HG03095 (cell line): ENCODE measurements around the gene TPTE.
"Not testable (repeated sequence)": the region's sequence is repeated elsewhere in the genome, so short reads cannot be mapped to it uniquely, and the experiment has no call there.

ENCODE experiments used
- ATAC-seq: cut with Tn5 transposase; IDR thresholded peaks from one replicate; pipeline ENCODE4 v1.9.1; 2021; ENCODE audit warnings: moderate library complexity; ENCODE audit not compliant: unreplicated experiment

Gene TPTE

DNA sequence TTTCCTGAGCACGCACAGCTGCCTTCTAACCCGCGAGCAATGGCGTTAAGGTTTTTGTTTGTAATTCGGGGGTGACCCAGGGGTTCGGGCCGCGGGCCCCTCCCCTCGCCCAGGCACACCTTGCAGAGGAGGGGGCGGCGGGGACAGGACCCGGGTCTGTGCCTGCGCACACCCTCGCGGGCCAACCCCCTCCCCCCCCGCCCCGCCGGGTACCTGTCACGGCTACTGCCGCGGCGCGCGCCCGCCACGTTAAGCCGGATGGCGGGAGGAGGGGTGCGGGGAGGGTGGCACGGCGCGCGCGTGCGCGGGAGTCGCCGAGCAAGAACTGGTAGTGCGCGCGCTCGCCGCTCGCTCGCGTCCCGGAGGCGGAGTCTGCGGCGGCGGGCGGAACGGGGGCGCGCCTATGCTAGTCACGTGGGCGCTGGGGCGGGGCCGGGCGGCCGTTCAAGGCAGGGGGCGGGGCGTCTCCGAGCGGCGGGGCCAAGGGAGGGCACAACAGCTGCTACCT lies at the start of gene TPTE:
Gene TPTE (plus strand): TSS at position 493 of the 508 bp plus-strand sequence. CDS start 17,141 bp downstream, outside the sequence.
- ATAC-seq: no peak

DNA sequence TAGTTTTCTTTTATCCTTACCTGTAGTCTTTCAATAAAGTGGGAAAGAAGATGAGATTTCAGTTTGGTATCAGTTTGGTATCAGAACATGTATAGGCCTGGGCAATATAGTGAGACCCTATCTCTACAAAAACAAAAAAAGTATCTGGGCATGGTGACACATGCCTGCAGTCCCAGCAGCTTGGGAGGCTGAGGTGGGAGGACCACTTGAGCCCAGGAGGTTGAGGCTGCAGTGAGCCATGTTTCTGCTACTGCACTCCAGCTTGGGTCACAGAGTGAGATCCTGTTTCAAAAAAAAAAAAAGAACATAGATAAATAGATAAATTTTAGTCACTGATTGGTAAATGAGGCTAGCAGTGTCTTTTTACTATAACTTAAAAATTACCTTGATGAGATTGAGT lies 49.4 kb upstream of the TPTE start:
- not testable (repeated sequence) for ATAC-seq

DNA sequence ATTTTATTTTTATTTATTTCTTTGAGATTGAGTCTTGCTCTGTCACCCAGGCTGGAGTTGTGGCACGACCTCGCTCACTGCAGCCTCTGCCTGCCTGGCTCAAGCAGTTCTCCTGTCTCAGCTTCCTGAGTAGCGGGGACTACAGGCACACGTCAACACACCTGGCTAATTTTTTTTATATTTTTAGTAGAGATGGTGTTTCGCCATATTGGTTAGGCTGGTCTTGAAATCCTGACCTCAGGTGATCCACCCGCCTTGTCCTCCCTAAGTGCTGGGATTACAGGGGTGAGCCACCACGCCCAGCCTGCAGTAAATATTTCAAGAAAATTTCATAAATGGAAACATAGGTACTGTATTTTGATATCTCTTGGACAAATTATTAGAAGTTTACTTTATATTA lies 43.6 kb upstream of the TPTE start:
- not testable (repeated sequence) for ATAC-seq

DNA sequence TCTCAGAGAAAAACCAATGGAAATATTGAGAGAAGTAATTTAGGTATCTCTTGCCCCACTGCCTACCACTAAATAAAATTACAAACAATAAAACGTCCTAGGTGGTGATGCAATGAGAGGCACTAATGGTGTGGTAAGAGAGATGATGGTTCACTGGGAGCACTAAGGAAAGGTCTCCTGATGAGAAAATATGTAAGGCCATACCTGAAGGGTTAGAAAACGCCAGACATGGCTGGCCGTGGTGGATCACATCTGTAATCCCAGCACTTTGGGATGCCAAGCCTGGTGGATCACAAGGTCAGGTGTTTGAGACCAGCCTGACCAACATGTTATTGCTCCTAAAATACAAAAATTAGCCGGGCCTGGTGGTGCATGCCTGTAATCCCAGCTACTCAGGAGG lies 41.5 kb upstream of the TPTE start:
- ATAC-seq: not testable (repeated sequence)

DNA sequence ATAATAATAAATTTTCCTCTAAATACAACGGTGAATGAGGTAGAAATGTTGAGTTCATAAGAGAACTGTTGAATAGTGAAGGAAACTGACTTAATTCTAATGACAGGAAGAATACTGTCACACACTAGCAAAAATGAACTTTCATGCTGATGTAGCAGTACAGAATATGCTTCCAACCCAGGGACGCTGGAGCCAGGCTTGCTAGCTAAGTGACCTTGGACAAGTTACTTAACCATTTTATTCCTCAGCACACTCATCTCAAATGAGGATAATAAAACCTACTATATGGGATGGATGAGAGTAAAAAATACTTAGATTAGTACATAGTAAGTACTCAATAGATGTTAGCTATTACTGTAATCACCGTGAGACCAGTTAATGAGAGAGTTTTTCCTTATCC lies 36.5 kb upstream of the TPTE start:
- not testable (repeated sequence) for ATAC-seq

DNA sequence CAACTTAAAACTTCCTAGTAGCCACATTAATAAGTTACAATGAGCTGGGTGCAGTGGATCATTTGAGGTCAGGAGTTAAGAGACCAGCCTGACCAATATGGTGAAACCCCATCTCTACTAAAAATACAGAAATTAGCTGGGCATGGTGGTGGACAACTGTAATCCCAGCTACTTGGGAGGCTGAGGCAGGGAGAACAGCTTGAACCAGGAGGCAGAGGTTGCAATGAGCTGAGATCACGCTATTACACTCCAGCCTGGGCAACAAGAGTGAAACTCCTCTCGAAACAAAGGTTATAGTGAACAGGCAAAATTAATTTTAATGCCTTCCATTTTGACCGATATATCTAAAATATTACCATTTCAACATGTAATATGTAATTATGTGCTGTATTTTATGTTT lies 30.9 kb upstream of the TPTE start:
- not testable (repeated sequence) for ATAC-seq

DNA sequence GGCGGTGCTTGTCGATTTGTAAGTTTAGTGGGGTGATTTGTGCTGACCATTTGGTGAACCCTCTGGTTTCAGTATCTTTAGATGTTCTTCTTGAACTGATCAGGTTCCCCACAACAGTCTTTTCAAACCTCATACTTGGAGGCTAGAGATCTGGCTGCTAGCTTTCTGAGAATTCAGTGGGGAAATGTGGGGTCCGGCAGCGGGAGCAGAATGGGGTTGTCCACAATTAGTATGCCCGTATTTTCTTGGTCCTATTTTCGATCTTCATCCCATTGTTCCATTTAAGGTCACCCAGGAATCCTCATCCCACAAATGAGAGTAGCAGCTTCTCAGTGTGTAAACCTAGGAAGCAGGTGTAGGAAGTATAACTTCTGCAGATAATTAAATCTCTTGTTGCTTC lies 10.3 kb upstream of the TPTE start:
- ATAC-seq: no peak

DNA sequence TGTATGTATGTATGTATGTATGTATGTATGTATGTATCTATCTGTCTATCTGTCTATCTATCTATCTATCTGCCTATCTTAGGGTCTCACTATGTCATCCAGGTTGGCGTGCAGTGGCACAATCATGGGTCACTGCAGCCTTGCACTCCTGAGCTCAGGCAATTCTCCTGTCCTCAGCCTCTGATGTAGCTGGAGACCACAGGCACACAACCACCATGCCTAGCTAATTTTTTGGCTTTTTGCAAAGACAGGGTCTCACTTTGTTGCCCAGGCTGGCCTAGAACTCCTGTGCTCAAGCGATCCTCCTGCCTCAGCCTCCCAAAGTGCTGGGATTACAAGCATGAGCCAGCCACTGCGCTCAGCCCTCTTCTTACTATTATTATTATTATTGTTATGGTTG lies 4.5 kb upstream of the TPTE start:
- not testable (repeated sequence) for ATAC-seq

DNA sequence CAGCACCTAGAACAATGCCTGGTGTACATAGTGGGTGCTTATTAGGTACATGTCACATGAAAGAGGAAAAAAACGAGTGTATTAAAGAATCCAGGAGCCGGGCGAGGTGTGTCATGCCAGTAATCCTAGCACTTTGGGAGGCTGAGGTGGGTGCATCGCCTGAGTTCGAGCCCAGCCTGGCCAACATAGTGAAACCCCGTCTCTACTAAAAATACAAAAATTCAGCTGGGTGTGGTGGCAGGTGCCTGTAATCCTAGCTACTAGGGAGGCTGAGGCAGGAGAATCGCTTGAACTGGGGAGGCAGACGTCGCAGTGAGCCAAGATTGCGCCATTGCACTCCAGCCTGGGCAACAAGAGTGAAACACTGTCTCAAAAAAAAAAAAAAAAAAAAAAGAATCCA lies 3.5 kb upstream of the TPTE start:
- ATAC-seq: not testable (repeated sequence)

DNA sequence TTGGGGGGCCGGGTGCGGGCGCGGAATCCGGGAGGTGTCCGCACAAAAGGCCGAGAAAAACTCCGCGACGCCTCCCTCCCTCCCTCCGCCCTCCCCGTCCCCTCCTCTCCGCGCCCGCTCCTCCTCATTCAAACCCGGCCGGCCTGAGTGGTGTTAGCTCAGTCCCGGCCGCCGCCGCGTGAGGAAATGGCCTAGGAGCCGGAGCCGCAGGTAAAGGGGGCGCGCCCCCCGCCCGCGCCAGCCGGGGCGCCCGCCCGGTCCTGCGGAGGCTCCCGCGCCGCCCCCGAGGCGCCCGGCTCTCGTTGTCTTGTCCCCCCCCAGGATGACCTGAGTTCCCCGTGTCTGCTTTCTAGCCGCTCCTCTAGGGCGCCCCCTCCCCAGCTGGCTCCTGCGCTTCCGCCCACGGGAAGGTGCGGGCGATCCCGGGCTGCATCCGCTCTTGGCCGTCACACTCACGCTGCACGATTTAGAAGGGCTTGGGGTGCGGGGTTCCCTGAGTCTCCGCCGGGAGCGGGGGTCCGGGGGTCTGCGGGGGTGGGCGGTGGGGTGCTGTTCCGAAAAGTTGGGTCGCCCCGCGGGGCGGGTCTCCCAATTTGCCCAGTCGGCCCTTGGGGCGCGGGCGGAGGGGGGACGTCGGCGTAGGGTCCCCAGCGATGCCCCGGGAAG lies 585 bp downstream of the TPTE start:
- not testable (repeated sequence) for ATAC-seq

DNA sequence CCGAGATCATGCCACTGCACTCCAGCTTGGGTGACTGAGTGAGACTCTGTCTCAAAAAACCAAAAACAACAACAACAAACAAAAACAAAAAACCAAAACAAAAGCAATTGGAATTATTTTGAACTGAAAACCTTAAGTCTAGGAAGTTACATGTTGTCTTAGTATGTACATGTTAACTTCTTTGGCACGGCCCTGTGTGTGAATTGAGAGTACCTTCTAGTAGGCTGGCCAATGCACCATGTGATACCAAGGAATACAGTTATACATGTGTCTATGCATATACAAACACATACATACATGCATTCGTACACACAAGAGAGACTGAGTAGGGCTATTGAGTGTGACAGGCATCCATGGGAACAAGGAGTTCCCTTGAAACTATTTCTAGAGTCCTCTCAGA lies 18.6 kb downstream of the TPTE start:
- no peak for ATAC-seq

DNA sequence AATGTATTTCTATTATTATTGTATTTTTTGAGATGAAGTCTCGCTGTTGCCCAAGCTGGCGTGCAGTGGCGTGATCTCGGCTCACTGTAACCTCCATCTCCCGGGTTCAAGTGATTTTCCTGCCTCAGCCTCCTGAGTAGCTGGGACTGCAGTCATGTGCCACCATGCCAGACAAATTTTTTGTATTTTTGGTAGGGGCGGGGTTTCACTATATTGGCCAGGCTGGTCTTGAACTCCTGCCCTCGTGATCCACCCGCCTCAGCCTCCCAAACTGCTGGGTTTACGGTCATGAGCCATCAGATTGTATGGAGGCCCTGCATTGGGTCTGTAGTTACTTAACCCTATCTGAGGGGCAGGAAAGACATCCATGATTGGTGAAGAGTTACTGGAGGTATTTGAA lies 23.0 kb downstream of the TPTE start:
- ATAC-seq: not testable (repeated sequence)

DNA sequence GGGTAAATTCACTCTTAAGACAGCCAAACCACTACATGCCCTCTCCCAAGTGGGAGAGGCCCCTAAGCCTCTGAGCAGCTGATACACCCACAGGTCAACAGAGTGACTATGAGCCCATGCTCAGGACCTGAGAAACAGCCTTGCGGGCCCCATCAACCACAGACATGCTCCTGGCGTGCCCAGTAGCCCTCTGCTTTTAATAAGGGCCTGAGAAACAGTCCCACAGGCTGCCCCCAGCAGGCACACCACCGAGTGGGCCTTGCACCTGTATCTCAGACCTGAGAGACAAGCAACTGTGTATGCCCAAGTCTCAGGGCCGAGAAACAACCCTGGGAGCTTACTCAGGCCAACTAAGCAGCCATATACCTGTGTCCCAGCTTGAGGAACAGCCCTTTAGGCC lies 26.5 kb downstream of the TPTE start:
- not testable (repeated sequence) for ATAC-seq

DNA sequence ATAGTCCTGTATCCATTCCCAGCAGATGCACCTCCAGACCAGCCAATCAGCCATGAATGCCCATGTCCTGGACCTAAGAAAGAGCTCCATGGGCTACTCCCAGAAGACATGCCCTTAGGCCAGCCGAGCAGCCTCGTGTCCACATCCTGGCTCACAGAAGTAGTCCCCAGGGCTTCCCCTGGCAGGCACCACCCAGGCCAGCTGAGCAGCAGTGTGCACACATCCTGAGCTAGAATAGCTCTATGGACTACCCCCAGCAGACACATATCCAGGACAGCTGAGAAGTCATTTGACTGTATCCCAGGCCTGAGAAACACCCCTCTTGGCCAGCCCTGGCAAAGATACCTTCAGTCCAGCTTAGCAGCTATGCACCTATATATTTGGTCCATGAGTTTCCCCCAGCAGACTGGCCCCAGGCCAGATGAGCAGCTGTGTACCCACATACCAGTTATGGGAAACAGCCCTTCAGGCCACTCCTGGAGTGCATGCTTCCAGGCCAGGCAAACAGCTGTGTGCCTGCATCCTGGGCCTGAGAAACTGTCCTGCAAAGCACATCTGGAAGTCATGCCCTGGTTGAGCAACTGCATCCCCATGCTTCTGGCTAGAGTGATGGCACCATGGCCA lies 27.1 kb downstream of the TPTE start:
- not testable (repeated sequence) for ATAC-seq

DNA sequence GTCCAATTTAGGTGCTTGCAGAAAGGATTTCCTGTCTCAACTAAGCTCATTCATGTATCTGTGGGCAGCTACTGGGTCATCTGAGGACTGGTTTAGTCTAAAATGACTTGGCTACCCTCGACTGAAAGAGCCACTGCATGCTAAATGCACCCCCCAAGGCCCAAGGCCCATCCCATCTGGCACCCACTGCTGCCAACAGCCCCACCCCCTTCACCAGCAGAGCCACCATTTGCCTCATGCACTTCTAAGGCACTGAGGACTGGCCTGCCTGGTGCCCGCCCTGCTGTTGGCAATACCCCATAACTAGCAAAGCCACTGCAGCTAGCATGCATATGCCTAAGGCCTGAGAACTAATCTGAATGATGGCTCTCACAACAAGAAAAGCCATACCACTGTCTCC lies 49.4 kb downstream of the TPTE start:
- not testable (repeated sequence) for ATAC-seq

DNA sequence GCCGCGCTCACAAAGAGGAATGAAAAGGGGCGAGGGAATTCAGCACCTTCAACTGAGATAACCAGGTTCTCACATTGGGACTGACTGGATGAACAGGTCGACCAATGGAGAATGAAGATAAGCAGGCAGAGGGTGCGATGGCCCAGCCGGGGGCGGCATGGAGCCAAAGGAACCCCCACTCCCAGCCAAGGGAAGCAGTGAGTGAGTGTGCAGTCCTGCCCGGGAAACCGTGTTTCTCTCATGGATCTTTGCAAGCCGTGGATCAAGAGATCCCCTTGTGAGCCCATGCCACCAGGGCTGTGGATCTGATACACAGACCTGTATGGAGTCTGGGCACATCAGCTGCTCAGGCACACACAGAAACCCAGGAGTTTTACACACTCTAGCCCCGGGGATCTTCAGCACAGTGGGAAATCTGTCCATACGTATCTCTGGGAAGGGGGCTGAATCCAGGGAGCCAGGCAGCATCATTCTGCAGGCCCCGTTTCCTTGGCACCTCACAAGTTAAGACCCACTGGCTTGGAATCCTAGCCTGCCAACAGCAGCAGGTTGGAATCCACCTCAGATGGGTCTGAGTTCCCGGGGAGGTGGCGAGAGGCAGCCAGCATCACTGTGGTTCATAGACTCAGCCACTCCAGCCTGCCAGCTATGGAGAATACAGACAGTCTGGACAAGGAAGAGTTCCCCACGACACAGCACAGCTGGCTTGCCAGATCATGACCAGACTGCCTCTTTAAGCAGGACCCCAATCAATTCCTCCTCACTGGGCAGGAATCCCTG lies 53.3 kb downstream of the TPTE start:
- ATAC-seq: not testable (repeated sequence)

DNA sequence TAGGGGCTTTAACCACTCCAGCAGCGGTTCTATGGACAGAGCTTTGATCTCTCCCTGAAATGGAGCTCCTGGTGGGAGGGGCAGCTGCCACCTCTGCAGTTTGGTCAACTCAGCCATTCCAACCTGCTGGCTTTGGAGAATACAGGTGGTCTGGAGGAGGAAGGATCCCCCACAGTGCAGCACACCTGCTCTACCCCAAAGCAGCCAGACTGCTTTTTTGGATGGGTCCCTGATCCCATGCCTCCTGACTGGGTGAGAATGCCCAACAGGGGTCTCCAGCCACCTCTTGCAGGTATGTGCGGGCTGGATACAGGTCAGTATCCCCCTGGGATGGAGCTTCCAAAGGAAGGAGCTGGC lies 53.9 kb downstream of the TPTE start:
- ATAC-seq: no peak

DNA sequence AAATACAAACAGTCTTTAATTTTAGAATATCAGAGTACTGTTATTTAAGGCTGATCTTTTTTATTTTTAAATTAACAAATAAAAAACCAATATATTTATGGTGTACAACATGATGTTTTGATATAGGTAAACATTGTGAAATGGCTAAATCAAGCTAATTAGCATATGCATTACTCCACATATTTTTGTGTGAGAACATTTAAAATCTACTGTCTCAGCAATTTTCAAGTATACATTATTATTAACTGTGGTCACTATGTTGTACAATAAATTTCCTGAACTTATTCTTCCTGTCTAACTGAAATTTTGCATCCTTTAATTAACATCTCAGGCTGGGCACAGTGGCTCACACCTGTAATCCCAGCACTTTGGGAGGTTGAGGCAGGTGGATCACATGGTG lies 57.5 kb downstream of the TPTE start:
- ATAC-seq: not testable (repeated sequence)

DNA sequence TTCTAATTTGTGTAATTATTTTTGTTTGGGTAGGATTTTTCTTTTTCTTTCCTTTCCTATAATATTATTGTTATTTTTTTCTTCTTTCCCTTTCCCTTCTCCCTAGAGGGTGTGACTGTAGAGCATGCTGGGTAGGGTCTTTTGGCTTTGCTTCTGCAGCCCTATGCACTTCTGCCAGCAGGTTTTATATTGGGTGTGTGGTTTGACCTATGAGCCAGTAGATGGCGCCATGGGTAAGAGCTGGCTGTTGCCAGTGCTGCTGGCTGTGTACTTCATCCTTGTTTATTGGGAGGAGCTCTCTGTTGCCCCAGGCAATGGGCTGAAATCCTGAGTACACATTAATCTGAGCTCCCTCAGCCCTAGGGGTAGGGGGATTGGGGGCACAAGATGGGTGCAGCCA lies 67.7 kb downstream of the TPTE start:
- ATAC-seq: not testable (repeated sequence)

DNA sequence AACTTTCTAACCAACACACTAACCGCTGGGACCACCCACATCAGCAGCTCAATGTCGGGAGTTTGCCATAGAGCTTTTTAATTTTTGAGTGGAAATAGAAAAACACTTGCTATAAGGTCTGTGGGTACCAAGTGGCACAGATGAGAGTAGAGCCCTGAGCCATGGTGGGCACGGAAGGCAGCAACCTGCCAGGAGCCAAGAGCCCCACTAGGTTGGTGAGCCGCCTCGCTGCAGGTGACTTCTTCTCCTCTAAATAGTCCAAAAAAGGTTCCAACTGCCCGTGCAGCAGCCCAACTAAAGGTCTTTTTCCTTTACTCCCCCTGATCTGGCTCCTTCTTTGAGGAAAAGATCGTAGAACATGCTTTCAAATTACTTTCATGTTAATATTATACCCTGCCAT lies 85.7 kb downstream of the TPTE start:
- ATAC-seq: not testable (repeated sequence)

DNA sequence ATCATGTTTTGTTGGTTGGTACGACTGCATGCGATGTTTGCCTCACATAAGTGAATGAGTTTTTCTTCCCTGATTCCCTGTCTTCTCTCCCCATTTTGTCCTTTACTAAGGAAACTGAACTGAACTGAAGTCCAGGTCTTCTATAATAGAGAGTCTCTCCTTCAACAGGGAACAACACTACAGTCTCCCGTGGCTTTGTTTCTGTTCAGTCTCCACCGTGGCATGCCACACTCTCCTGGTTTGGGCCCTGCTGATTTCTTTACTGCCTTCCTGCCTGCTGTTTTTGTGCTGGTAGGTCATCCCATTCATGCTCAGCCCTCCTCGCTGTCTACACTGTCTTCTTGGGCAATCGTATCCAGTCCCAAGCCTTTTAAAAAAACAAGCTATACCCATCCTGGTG lies 92.9 kb downstream of the TPTE start:
- not testable (repeated sequence) for ATAC-seq

DNA sequence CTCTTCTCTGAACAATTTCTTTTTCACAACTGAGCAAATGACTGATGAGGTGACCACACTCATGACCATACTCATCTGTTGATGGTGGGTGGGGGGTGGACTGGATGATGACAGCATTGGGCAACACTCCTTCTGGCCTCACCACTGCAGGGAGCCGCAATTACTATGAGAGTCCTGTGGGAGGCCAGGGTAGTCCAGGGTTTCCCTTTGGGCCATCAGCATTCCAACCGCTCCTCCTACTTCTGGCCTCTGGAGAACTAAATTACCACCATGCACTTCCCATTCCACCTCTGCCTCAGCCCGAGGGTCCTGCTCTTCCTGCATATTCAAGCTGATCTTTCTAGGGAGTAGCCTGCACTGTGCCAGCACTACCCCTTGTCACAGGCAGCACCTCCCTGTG lies 94.7 kb downstream of the TPTE start:
- ATAC-seq: not testable (repeated sequence)
